T47D (cell line): ENCODE measurements around the gene DNASE2.
A peak's percentile ranks its signal among the peaks of the same experiment; 100 is the strongest.

ENCODE experiments used
- DNase-seq, 2 experiments: peaks; one replicate each; pipeline versions ENCODE4 v3.0.0 to v3.0.0-alpha.2; 2011 to 2012; ENCODE audit warnings: low read depth in 1 of 2, low spot score in 1 of 2
- JUND ChIP-seq: IDR thresholded peaks from 2 replicates; pipeline ENCODE4 v1.6.1; 2012; ENCODE audit warnings: low read depth
- in situ Hi-C: cut with HindIII; loops from 2 replicates; pipeline ENCODE4 v1.10.0; 2016; ENCODE audit warnings: low sequenced_read_pairs, low pct_unique_long_range_greater_than_20kb

The DNASE2 gene

GRCh38 chr19:12884627-12884925 is 3.3 kb upstream of the DNASE2 start:
- no peak for DNase-seq
- in situ Hi-C loops: no loop called here

GRCh38 chr19:12884202-12884601 is 3.0 kb upstream of the DNASE2 start:
- in situ Hi-C loops: no loop called here
- no peak for DNase-seq

More at GRCh38 chr19:12884627-12884925, 3.3 kb upstream of the DNASE2 start:
- no peak for TF ChIP-seq JUND

GRCh38 chr19:12882589-12882988 is 1.3 kb upstream of the DNASE2 start:
- DNase-seq: no peak

More at GRCh38 chr19:12884202-12884601, 3.0 kb upstream of the DNASE2 start:
- TF ChIP-seq JUND: no peak

GRCh38 chr19:12880551-12881171 is 588 bp downstream of the DNASE2 start:
- TF ChIP-seq JUND: no peak
- DNase-seq: peak; percentile 55 to 62
- in situ Hi-C loops: no loop called here

More at GRCh38 chr19:12882589-12882988, 1.3 kb upstream of the DNASE2 start:
- no peak for TF ChIP-seq JUND
- in situ Hi-C loops: no loop called here

- no peak for TF ChIP-seq JUND
- in situ Hi-C loops: no loop called here
- DNase-seq: no peak
Measured at GRCh38 chr19:12875086-12875485, 6.2 kb downstream of the DNASE2 start.

- TF ChIP-seq JUND: no peak
- in situ Hi-C loops: no loop called here
- no peak for DNase-seq
Measured at GRCh38 chr19:12873891-12874745, 7.1 kb downstream of the DNASE2 start.

DNA sequence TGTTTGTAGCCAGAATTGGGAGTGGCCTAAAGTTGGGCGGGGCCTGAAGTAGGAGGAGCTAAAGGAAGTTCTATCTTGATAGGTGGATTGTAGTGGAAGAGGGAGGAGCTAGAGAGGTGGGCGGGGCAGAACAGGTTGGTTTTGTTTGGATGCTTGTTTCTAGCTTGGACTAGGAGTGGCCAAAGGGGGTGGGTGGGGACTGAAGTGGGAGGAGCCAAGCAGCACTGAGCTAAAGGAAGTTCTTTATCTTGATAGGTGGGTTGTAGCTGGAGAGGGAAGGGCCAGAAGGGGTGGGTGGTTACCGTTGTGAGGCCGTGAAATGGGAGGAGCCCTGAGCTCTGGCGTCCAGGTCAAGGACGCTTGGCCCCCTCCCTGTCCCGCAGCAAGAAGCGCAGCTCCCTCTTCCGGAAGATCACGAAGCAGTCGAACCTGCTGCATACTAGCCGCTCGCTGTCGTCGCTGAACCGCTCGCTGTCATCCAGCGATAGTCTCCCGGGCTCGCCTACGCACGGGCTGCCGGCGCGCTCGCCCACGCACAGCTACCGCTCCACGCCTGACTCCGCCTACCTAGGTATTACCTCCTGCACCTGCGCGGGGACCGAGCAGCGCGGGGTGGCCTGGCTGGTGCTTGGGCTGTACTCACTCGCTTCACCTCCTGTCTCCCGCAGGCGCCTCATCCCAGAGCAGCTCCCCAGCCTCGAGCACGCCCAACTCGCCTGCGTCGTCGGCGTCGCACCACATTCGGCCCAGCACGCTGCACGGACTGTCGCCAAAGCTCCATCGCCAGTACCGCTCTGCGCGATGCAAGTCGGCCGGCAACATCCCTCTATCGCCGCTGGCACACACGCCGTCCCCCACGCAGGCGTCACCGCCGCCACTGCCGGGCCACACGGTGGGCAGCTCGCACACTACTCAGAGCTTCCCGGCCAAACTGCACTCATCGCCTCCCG is 8.0 kb downstream of the DNASE2 start:
- TF ChIP-seq JUND: no peak
- DNase-seq: peak; percentile 35 to 96
- in situ Hi-C loops: no loop called here

- peak in 1 of 2 experiments; percentile 46 for DNase-seq
- no peak for TF ChIP-seq JUND
- in situ Hi-C loops: no loop called here
Measured at GRCh38 chr19:12872255-12872654, 9.0 kb downstream of the DNASE2 start.

GRCh38 chr19:12871681-12872080 is 9.6 kb downstream of the DNASE2 start:
- TF ChIP-seq JUND: no peak
- in situ Hi-C loops: no loop called here
- no peak for DNase-seq

GRCh38 chr19:12868540-12869112 is 12.6 kb downstream of the DNASE2 start:
- TF ChIP-seq JUND: no peak
- in situ Hi-C loops: no loop called here
- peak in 1 of 2 experiments; percentile 58 for DNase-seq

- DNase-seq: no peak
- in situ Hi-C loops: no loop called here
- no peak for TF ChIP-seq JUND
Measured at GRCh38 chr19:12867120-12868099, 13.8 kb downstream of the DNASE2 start.
